NCI-H2107 treated with DMSO at 0.1 percent for 48 hours (cell line): ENCODE results near the gene KIF16B.
"Not testable (repeated sequence)": the region's sequence is repeated elsewhere in the genome, so short reads cannot be mapped to it uniquely, and the experiment has no call there.

Experiments
- DNase-seq: peaks from one replicate; lab custom pipeline; 2025; ENCODE audit not compliant: unreplicated experiment; lab: John Stamatoyannopoulos, UW

The KIF16B gene

GRCh38 chr20:16270314-16270931 lies 302.8 kb downstream of the KIF16B start:
- DNase-seq = no peak

GRCh38 chr20:16267526-16267925 lies 305.7 kb downstream of the KIF16B start:
- DNase-seq = no peak

- no peak for DNase-seq
These were observed 307.9 kb downstream of the KIF16B start for GRCh38 chr20:16265334-16265733.

GRCh38 chr20:16263582-16263981 lies 309.7 kb downstream of the KIF16B start:
- DNase-seq = no peak

GRCh38 chr20:16262594-16262993 lies 310.7 kb downstream of the KIF16B start:
- no peak for DNase-seq

GRCh38 chr20:16261733-16262273 lies 311.4 kb downstream of the KIF16B start:
- DNase-seq = no peak

- DNase-seq = no peak
These were observed 312.3 kb downstream of the KIF16B start for GRCh38 chr20:16260911-16261310.

GRCh38 chr20:16260133-16260532 lies 313.1 kb downstream of the KIF16B start:
- not testable (repeated sequence) for DNase-seq

- DNase-seq = no peak
These were observed 314.5 kb downstream of the KIF16B start for GRCh38 chr20:16258766-16259165.

- DNase-seq = no peak
These were observed 315.3 kb downstream of the KIF16B start for GRCh38 chr20:16257813-16258430.

- no peak for DNase-seq
These were observed 316.2 kb downstream of the KIF16B start for GRCh38 chr20:16257021-16257420.

GRCh38 chr20:16246870-16247269 lies 326.4 kb downstream of the KIF16B start:
- no peak for DNase-seq

GRCh38 chr20:16246291-16246690 lies 327.0 kb downstream of the KIF16B start:
- DNase-seq = no peak

GRCh38 chr20:16245879-16246278 lies 327.4 kb downstream of the KIF16B start:
- no peak for DNase-seq

GRCh38 chr20:16244892-16245291 lies 328.4 kb downstream of the KIF16B start:
- no peak for DNase-seq

- DNase-seq = no peak
These were observed 329.8 kb downstream of the KIF16B start for GRCh38 chr20:16243470-16243869.

- DNase-seq = no peak
These were observed 331.3 kb downstream of the KIF16B start for GRCh38 chr20:16241911-16242310.

GRCh38 chr20:16240355-16240754 lies 332.9 kb downstream of the KIF16B start:
- DNase-seq = no peak

- DNase-seq = no peak
These were observed 336.5 kb downstream of the KIF16B start for GRCh38 chr20:16236589-16237241.

- DNase-seq = no peak
These were observed 342.8 kb downstream of the KIF16B start for GRCh38 chr20:16230402-16230801.

GRCh38 chr20:16229813-16230212 lies 343.4 kb downstream of the KIF16B start:
- DNase-seq = no peak

GRCh38 chr20:16228722-16229121 lies 344.5 kb downstream of the KIF16B start:
- DNase-seq = no peak
